Calu3 (cell line): ENCODE measurements around the gene MYBBP1A. TPM values are rescaled to one million over a fixed set of nuclear protein-coding genes. Genes with fewer than 3 reads are reported as not detected.
A peak's percentile ranks its signal among the peaks of the same experiment; 100 is the strongest.

Experiments used
- BruUV-seq: library from RNA; stranded (reverse); fragments of 400-500 nt; replicated peaks from 2 replicates; lab custom pipeline; 2021; lab: Mats Ljungman, UMichigan
- CTCF ChIA-PET: fragments of 300-600 bp; sonication (Branson Sonifier 250); formaldehyde crosslinking; loops from one replicate; lab custom pipeline; 2022; ENCODE audit warnings: antibody characterized with exemption; lab: Charles Lee
- DNase-seq: peaks from one replicate; pipeline ENCODE4 v3.0.0; 2022
- H3K27ac Mint-ChIP-seq: one replicate; pipeline ENCODE4 v1.8.0; 2022; ENCODE audit warnings: mixed read lengths; ENCODE audit not compliant: unreplicated experiment
- H3K27me3 Mint-ChIP-seq: one replicate; pipeline ENCODE4 v1.8.0; 2022; ENCODE audit warnings: mixed read lengths; ENCODE audit not compliant: unreplicated experiment
- H3K36me3 Mint-ChIP-seq: one replicate; pipeline ENCODE4 v1.8.0; 2022; ENCODE audit warnings: mild to moderate bottlenecking, moderate library complexity, mixed read lengths; ENCODE audit not compliant: insufficient read depth, unreplicated experiment
- H3K4me1 Mint-ChIP-seq: one replicate; pipeline ENCODE4 v1.8.0; 2022; ENCODE audit warnings: mild to moderate bottlenecking, low read depth, mixed read lengths; ENCODE audit not compliant: unreplicated experiment
- H3K4me3 Mint-ChIP-seq: one replicate; pipeline ENCODE4 v1.8.0; 2022; ENCODE audit warnings: mild to moderate bottlenecking, low read depth, moderate library complexity, mixed read lengths; ENCODE audit not compliant: unreplicated experiment
- H3K9me3 Mint-ChIP-seq: one replicate; pipeline ENCODE4 v1.8.0; 2022; ENCODE audit warnings: low read depth, mixed read lengths; ENCODE audit not compliant: unreplicated experiment
- intact Hi-C: fragments of 100-400 bp; cut with micrococcal nuclease; formaldehyde crosslinking; loops from one replicate; pipeline ENCODE4 v1.10.0; 2022; ENCODE audit not compliant: unreplicated experiment
- total RNA-seq: library from RNA; stranded (reverse); gene quantifications from 2 replicates; pipeline ENCODE4 v1.2.3, GENCODE V29; 2022
- TF ChIP-seq, protein P1 (sequence below): fragments of 200-600 bp; IDR thresholded peaks from one replicate; pipeline ENCODE4 v1.8.0; 2022; ENCODE audit warnings: antibody characterized with exemption; ENCODE audit not compliant: unreplicated experiment

MYBBP1A gene
- total RNA-seq, 1 experiment from 2014 or later, result 64.2 TPM

DNA sequence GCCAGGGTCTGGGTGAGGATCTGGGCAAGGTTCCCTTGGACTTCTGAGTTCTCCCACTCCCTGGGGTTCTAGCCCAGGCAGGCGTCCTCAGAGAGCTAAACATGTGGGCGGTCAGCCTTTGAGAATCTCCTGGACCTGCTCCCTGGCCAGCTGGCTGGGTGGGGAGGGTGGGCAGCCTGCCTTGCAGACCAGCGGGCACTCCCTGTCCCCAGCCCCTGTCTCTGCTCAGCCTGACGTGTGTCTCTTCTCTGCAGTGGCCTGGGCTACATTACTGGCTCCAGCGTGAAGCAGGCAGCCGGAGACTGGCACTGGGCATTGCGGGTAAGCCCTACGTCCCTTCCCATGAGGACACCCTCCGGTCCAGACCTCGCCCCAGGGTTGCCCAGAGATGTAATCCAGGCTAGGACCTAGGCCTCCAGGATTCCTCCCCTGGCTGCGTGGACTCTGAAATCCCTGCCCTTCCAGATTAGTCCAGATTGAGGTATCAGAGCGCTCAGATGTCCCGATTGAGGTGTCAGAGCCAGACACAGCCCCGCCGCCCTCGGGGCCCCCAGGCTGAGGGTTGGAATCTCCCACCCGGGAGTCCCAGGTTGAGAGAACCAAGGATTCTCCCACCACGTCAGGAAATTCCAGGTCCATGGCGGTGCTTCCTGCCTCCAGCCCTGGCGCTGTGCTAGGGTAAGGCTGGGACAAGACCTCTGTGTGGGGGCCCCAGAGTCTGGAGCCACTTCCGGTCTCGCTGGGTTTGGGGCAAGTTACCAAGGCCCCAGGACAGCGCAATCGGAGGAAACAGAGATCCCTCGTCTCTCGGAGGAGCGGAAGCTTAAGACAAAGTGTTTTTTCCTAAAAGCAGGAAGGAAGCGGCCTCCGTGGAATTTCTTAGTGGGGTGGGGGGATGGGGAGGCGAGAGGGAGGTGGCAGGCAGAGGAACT is 24.1 kb downstream of the MYBBP1A start:
- Mint-ChIP-seq H3K9me3 (no peaks in the 10 kb centered on the region), H3K4me1 (peaks cover 16% of the 10 kb centered on the region), H3K36me3 (peaks cover 69% of the 10 kb centered on the region), H3K27me3 (no peaks in the 10 kb centered on the region), H3K27ac (no peak overlapping the region), H3K4me3 (no peak overlapping the region)
- no TSS peak for BruUV-seq
- DNase-seq, result no peak
- TF ChIP-seq, protein P1, sequence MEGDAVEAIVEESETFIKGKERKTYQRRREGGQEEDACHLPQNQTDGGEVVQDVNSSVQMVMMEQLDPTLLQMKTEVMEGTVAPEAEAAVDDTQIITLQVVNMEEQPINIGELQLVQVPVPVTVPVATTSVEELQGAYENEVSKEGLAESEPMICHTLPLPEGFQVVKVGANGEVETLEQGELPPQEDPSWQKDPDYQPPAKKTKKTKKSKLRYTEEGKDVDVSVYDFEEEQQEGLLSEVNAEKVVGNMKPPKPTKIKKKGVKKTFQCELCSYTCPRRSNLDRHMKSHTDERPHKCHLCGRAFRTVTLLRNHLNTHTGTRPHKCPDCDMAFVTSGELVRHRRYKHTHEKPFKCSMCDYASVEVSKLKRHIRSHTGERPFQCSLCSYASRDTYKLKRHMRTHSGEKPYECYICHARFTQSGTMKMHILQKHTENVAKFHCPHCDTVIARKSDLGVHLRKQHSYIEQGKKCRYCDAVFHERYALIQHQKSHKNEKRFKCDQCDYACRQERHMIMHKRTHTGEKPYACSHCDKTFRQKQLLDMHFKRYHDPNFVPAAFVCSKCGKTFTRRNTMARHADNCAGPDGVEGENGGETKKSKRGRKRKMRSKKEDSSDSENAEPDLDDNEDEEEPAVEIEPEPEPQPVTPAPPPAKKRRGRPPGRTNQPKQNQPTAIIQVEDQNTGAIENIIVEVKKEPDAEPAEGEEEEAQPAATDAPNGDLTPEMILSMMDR, result no peak
- intact Hi-C loops, result no loop called here
- CTCF ChIA-PET, result no interaction called here

DNA sequence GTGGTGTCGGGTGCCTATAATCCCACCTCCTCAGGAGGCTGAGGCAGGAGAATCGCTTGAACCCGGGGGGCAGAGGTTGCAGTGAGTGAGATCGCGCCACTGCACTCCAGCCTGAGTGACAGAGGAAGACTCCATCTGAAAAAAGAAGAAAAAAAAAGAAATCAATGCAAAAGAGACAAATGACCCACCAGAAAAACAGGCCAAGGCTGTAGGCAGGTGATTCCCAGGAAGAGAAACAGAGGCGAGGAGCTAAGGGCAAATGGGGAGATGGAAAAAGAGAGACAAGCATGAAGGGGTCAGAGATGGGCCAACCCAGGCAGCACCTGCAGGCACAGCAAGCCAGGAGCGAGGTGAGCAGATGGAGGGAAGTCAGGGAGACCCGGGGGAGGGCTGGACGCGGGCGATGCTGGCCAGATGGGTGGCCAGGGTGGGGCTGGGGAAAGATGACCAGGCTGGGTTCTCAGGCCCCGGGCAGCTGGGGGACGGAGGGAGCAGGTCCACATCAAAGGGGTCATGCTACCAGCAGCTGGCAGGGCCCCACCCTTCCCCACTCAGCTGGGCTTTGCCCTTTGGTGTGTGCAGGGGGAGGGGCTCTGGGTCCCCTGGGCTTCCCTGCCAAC is 25.5 kb downstream of the MYBBP1A start:
- H3K9me3 Mint-ChIP-seq, result no peaks in the 10 kb centered on the region

DNA sequence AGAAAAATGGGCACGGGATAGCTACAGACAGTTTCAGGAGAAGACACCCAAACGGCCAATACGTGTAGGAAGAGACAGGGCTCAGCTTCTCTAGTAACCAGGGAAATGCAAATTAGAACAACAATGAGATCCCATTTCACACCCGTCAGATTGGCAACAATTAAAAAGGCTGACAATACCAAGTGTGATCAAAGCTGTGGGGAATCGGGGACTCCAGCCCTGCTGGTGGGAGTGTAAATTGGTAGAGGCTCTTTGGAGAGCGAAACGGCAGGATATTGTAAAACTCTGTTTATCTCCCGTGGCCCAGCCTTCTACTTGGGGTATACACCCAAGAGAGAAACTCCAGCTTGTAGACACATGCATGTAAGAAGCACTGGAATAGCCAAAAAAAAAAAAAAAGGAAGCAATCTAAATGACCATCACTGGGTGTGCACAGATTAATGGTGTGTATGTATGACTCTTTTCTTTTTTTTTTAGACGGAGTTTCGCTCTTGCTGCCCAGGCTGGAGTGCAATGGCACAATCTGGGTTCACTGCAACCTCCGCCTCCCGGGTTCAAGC is 27.5 kb downstream of the MYBBP1A start:
- CTCF ChIA-PET, result interaction anchor here (0.6 kb wide), 1 partner anchor 104 kb away, joined by 6 read pairs; no protein-coding TSS in a partner anchor
- TF ChIP-seq, protein P1, result no peak
- H3K4me3 Mint-ChIP-seq, result no peak overlapping the region
- BruUV-seq, result no TSS peak
- H3K27ac Mint-ChIP-seq, result no peak overlapping the region
- H3K36me3 Mint-ChIP-seq, result peaks cover 49% of the 10 kb centered on the region
- H3K4me1 Mint-ChIP-seq, result peaks cover 14% of the 10 kb centered on the region
- H3K27me3 Mint-ChIP-seq, result no peaks in the 10 kb centered on the region
- H3K9me3 Mint-ChIP-seq, result no peaks in the 10 kb centered on the region
- DNase-seq, result no peak
- intact Hi-C loops, result no loop called here

More for the DNA sequence above, 25.5 kb downstream of the MYBBP1A start:
- DNase-seq, result no peak
- H3K4me3 Mint-ChIP-seq, result no peak overlapping the region
- intact Hi-C loops, result no loop called here
- TF ChIP-seq, protein P1, result no peak
- H3K27ac Mint-ChIP-seq, result no peak overlapping the region
- H3K36me3 Mint-ChIP-seq, result peaks cover 63% of the 10 kb centered on the region
- BruUV-seq, result no TSS peak
- CTCF ChIA-PET, result interaction anchor here (0.6 kb wide), 1 partner anchor 26 kb away, joined by 4 read pairs; no protein-coding TSS in a partner anchor
- no peaks in the 10 kb centered on the region for H3K27me3 Mint-ChIP-seq
- H3K4me1 Mint-ChIP-seq, result peaks cover 16% of the 10 kb centered on the region

DNA sequence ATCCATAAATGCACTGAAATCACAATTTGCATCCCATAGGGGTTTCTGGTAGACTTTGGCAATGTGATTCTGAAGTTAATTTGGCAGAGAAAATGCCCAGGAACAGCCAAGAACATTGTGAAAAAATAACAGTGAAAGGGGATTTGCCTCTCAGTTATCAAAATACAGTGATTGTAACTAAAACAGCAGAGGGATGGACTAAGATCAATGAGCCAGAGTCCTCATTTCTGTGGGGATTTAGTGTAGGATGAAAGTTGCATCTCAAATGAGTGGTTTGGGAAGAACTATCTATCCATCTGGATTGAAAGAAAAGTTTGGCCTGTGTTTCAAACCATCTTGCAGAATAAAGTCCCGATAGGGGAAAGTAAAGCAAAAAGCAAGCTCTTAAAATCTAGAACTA is 28.1 kb downstream of the MYBBP1A start:
- Mint-ChIP-seq H3K9me3 (no peaks in the 10 kb centered on the region), H3K4me1 (peaks cover 16% of the 10 kb centered on the region), H3K4me3 (no peak overlapping the region), H3K27me3 (no peaks in the 10 kb centered on the region), H3K27ac (peak overlapping the region; percentile 30), H3K36me3 (peaks cover 52% of the 10 kb centered on the region)
- intact Hi-C loops, result no loop called here
- CTCF ChIA-PET, result no interaction called here
- DNase-seq, result no peak
- TF ChIP-seq, protein P1, result no peak
- no TSS peak for BruUV-seq
